Measurements from ENCODE around the gene APOA1. TPM values are rescaled to one million over a fixed set of nuclear protein-coding genes. Genes with fewer than 3 reads are reported as not detected.

APOA1 gene
- total RNA-seq, 1 experiment from 2014 or later, result not detected

GRCh38 chr11:116786326-116786725 lies 51.1 kb downstream of the APOA1 start:
- no peak for DNase-seq
- no peak overlapping the region for H2AFZ ChIP-seq
- H3K4me3 ChIP-seq, result no peak overlapping the region; the same call in 1 of the 2 replicates
- no TSS peak for BruUV-seq (replicated peaks)
- H3K79me2 ChIP-seq (ENCODE audit: low read depth), result peaks cover 21% of the 10 kb centered on the region
- no peaks in the 10 kb centered on the region for H3F3A ChIP-seq (ENCODE audit: insufficient read depth, low read depth)
- peak overlapping the region; percentile 91 for H3K4me2 ChIP-seq
- peaks cover 12% of the 10 kb centered on the region for H3K4me1 ChIP-seq (replicated peaks; ENCODE audit: insufficient read depth)
- POLR2A ChIA-PET (ENCODE audit: unreplicated experiment), result no interaction called here
- CTCF ChIA-PET, result interaction anchor here (0.6 kb wide), 2 partner anchors 48 to 320 kb away, joined by 4 to 8 read pairs; no protein-coding TSS in a partner anchor
- peaks cover 45% of the 10 kb centered on the region for H3K36me3 ChIP-seq (ENCODE audit: low read depth)
- no peak for TF ChIP-seq EZH2 (IDR thresholded peaks at IDR 0.05; ENCODE audit: low read depth)
- TF ChIP-seq CTCF (conservative IDR thresholded peaks at IDR 0.05), result no peak
- no peaks in the 10 kb centered on the region for H3K9me2 ChIP-seq (ENCODE audit: insufficient read depth)
- H3K27me3 ChIP-seq (ENCODE audit: insufficient read depth, low read depth), result no peaks in the 10 kb centered on the region
- no peaks in the 10 kb centered on the region for H3K9me3 ChIP-seq (ENCODE audit: insufficient read depth, low read depth)
- no peak overlapping the region for H3K27ac ChIP-seq
- intact Hi-C loops (cut with micrococcal nuclease; ENCODE audit: unreplicated experiment), result loop anchor here (5.0 kb wide), 2 partner anchors 51 to 446 kb away; partner anchors contain the start of genes APOA1, PCSK7 and RNF214
- no peaks in the 10 kb centered on the region for H4K20me1 ChIP-seq (ENCODE audit: insufficient read depth)

Other genes starting within 250 kb of the APOA1 start
- 13.5 and 16.4 TPM in 2 replicates for gene BUD13, start 64.6 kb downstream of the APOA1 start, total RNA-seq (2021)
- 29.6 and 33.0 TPM in 2 replicates for gene ZPR1, start 49.6 kb downstream of the APOA1 start, total RNA-seq (2021)
- not detected in 2 replicates for gene APOA5, start 45.7 kb downstream of the APOA1 start, total RNA-seq (2021)
- not detected in 2 replicates for gene APOA4, start 14.3 kb downstream of the APOA1 start, total RNA-seq (2021)
- not detected in 2 replicates for gene APOC3, start 7.7 kb downstream of the APOA1 start, total RNA-seq (2021)

All from PC-9 (cell line).